Islet precursor cell (in vitro differentiated cells): Measurements from ENCODE around the gene CALML3.
"Not testable (repeated sequence)": the region's sequence is repeated elsewhere in the genome, so short reads cannot be mapped to it uniquely, and the experiment has no call there.

Experiments
- DNase-seq: peaks from one replicate; pipeline ENCODE4 v3.0.0-alpha.2; 2018

CALML3 gene

DNA sequence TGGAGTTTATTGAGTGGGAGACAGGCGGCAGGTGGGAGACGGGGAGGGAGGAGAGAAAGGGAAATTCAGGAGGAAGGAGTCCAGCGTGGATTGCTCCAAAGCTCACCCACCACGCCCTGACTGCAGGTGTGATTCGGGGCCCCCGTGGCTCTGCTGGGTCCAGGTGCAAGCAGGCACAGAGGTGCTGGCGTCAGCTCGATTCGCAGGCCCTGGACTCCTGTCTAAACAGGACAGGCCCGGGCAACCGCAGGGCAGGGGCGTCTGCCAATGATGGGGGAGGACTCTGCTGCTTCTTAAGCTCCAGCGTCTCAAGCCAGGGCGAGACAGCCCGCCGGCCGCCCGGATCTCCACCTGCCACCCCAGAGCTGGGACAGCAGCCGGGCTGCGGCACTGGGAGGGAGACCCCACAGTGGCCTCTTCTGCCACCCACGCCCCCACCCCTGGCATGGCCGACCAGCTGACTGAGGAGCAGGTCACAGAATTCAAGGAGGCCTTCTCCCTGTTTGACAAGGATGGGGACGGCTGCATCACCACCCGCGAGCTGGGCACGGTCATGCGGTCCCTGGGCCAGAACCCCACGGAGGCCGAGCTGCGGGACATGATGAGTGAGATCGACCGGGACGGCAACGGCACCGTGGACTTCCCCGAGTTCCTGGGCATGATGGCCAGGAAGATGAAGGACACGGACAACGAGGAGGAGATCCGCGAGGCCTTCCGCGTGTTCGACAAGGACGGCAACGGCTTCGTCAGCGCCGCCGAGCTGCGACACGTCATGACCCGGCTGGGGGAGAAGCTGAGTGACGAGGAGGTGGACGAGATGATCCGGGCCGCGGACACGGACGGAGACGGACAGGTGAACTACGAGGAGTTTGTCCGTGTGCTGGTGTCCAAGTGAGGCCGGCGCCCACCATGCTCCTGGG is at the start of gene CALML3:
TSS of gene CALML3 (plus strand) at position 321 of the 920 bp plus-strand sequence. CDS start at position 446, 125 bp downstream.
- peak; percentile 49 for DNase-seq

DNA sequence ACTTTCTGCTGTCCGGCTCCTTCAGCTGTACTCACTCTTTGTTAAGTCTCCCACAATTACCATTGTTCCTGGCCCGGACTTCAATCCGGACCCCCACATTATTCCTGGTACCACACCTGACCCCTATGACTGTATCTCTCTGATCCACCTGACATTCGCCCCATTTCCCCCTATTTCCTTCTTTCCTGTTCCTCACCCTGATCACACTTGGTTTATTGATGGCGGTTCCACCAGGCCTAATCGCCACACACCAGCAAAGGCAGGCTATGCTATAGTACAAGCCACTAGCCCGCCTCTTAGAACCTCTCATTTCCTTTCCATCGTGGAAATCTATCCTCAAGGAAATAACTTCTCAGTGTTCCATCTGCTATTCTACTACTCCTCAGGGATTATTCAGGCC is 49.7 kb upstream of the CALML3 start:
- not testable (repeated sequence) for DNase-seq

DNA sequence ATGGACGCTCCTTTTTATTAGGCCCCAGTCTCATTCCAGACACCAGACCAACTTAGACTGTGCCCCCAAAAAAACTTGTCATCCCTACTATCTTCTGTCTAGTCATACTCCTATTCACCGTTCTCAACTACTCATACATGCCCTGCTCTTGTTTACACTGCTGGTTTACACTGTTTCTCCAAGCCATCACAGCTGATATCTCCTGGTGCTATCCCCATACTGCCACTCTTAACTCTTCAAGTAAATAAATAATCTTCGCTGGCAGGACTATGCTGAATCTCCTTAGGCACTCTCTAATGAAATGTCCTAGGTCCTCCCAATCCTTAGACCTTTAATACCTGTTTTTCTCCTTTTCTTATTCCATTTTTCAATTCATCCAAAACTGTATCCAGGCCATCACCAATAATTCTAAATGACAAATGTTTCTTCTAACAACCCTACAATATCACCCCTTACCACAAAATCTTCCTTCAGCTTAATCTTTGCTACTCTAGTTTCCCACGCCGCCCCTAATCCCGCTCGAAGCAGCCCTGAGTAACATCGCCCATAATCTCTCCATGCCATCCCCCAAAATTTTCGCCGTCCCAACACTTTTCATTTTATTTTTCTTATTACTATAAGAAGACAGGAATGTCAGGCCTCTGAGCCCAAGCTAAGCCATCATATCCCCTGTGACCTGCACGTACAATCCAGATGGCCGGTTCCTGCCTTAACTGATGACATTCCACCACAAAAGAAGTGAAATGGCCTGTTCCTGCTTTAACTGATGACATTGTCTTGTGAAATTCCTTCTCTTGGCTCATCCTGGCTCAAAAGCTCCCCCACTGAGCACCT is 48.6 kb upstream of the CALML3 start:
- peak; percentile 12 for DNase-seq

DNA sequence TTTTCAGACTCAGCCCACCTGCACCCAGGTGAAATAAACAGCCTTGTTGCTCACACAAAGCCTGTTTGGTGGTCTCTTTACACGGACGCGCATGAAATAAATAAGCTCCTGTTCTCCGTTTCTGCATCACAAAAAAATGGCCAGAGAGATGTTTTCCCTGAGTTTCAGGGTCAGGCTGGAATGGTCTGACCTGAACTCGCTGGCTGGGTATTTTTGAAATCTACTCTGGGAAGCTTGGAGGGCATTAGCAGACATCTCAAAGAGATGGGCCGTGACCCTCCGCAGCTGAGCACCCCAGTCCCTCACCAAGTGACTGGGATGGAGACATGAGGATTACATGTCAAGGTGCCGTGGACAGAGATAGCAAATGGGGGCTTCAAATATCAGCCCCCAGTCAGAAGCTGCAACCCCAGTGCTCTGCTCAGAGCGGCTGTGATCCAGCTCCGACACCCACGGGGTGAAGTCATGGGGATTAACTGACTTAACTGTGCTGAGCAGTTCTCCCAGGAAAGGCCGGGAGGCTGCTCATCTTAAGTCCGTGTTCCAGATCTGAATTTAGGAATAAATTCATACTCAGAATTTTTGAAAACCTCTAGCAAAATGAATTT is 47.7 kb upstream of the CALML3 start:
- DNase-seq = peak; percentile 41

DNA sequence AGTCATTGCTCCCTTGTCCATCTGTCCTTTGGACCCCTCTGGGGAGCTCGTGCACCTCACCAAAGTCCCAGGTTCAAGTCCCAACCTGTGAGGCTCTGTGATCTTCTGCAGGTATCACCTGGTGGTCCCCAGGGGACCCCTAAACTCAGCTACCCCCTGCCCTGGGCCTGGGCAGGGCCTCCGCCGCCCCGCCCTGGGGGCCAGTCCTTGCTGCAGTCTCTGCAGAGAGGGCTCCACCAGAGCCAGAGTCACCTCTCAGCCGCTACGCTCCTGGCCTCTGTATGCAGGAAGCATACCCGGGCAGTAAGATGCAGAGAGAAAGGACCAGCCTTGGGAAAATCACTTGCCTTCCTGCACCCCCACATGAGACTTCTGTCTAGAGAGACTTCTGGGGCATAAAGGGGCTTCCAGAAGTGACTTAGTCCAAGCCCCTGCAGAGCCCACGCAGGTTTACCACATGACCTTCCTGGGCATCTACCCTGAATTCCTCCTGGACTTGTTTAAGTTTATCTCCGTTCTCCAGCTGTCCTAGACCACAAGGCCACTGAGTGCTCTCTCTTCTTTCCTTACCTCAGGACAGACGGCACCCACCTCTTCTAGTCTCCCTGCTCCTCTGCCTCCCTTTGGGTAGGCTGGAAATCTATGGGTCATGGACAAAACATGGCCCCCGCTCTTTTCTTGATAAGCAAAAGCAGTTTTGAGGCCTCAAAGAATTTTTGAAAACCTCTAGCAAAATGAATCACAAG is 46.6 kb upstream of the CALML3 start:
- DNase-seq = peak; percentile 46

DNA sequence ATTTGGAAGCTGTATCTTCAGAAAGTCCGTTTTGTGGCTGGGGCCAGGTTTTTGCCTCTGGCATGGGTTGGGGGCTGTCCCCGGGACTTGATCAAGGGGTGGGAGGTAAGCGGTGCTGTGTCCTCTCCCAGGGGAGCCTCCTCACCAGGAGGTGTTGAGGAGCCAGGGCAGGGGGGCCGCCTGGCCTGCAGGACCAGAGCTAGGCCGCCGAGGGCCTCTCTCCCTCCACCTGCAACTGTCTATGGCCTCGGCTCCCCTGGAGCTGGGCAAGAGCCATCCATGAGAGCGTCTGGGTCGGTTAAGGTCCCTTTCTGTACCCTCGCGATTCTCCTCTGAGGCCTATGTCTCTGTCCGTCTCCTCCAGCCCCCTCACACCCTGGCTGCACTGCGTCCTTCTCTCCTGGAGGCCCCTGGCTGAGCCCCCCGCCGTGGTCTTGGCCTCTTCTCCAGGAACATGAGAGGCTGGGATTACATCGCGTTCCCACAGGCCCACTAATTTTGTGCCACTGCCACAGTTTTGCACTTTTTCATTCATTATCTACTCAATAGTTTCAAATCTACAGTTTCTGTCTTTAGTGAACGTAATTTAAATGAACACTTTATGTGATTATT is 46.0 kb upstream of the CALML3 start:
- DNase-seq = peak; percentile 47

DNA sequence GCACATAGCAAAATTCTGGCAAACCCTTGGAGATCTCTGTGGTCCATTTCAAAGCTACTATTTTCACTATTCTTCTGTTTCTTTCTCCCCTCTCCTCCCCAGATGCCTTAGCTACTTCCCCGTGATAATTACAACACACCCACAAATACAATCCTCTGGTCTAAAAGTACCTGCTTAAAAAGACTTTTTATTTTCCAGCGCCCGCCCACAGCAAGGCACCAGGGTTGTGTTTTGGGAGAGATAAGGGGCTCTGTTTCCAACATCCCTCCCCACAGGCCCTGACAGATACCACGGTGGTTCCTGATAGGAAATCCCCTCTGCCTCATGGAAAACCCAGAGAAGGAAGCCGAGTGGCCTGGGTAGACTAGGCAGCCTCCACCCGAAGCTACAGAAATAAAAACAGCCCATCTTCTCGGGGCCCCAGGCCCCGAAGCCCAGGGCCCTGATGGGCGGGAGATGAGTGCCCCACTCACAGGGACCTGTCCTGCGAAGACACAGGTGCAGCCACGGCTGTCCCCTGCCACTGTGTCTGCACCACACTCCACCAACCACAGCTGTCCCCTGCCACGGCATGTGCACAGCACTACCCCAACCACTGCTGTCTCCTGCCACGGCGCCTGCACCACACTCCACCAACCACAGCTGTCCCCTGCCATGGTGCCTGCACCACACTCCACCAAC is 45.1 kb upstream of the CALML3 start:
- DNase-seq = peak; percentile 38

DNA sequence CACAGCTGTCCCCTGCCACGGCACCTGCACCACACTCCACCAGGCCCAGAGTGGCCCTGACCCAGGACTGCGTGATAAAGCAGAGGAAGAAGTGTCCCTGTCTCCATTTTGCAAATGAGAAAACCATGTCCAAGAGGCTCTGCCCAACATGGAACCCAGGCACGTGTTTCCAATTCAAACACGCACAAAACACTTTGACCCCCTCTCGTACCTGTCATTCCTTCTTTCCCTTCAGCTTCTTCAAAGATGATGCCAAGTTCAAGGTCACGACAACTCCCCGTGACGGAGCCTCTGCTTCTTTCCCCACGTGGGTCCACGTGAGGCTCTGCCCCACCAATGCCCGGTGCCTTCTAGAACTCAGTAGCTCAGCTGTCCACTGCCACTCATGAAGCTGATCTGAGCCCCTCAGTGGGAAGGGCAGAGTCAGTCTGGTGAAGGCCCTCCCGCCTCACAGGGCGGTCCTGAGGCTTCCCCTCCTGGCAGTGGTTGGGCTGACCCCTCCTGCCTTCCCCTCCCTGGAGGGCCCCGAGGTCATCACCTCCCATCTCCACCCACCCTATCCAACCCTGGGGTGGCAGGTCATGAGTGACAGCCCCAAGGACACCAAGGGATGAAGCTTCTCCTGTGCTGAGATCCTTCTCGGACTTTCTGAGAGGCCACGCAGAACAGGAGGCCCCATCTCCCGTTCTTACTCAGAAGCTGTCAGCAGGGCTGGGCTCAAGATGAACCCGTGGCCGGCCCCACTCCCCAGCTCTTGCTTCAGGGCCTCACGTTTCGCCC is 44.4 kb upstream of the CALML3 start:
- DNase-seq = peak; percentile 18

DNA sequence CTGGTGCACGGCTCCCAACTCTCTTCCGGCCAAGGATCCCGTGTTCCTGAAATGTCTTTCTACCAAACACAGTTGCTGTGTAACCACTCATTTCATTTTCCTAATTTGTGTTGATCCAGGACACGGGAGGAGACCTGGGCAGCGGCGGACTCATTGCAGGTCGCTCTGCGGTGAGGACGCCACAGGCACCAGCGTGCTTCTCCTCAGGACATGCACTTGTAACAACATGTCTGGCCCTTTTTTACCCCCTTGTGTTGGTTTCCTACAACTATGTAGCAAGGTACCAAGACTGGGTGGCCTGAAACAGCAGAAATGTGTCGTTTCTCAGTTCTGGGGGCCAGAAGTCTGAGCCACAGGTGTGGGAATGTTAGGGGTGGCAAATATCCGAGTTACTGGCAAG is 43.6 kb upstream of the CALML3 start:
- no peak for DNase-seq

DNA sequence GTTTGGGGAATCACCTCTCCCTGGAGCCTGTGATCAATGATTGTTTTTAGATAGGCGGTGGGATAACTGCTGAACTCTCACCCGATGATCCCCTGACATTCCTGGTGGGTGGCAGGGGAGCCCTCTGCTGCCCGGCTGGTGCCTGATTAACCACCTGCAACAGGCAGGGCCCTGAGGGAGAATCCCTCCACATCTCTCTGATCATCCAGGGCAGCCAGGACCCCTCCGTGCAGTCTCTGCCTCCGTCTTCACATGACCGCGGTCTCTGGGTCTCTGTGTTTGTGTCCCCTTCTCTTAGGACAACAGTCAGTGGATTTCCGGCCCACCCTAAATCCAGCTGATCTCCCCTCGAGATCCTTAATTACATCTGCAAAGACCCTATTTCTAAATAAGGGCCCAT is 42.7 kb upstream of the CALML3 start:
- DNase-seq = peak; percentile 41

DNA sequence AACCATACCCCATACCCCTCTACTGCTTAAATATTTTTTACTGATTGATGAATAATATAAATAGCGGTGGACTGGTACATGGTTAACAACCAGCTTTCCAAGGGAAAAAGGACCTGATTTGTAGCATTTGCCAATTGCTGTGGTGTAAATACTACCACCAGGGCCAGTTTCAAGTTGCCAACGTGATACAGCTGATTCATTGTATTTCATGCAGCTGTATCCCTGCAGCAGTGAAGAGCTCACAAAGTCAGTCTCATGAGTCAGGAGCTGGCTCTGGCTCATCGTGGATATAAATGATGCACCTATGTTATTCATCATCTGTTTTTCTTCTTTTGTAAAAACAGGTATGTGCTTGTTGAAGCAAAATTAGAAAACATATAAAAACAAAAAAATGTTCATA is 40.6 kb upstream of the CALML3 start:
- no peak for DNase-seq

DNA sequence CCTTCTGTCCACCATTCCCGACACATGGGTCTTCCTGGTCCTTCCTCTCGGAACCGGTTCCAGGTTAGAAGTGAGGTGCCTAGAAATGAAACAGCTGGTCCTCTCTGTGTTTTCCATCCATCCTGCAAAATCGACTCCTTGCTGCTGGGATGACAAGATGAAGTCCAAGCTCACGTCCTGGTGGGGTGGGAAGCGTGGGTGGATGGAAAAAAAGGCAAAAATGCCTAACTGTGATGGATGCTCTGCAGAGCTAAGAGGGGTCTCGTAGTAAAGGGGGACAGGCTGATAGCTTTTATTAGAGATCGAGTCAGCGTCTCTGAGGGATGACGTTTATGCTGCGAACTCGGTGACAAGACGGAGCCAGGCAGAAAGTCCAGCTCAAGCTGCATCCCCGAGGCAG is 39.5 kb upstream of the CALML3 start:
- no peak for DNase-seq

DNA sequence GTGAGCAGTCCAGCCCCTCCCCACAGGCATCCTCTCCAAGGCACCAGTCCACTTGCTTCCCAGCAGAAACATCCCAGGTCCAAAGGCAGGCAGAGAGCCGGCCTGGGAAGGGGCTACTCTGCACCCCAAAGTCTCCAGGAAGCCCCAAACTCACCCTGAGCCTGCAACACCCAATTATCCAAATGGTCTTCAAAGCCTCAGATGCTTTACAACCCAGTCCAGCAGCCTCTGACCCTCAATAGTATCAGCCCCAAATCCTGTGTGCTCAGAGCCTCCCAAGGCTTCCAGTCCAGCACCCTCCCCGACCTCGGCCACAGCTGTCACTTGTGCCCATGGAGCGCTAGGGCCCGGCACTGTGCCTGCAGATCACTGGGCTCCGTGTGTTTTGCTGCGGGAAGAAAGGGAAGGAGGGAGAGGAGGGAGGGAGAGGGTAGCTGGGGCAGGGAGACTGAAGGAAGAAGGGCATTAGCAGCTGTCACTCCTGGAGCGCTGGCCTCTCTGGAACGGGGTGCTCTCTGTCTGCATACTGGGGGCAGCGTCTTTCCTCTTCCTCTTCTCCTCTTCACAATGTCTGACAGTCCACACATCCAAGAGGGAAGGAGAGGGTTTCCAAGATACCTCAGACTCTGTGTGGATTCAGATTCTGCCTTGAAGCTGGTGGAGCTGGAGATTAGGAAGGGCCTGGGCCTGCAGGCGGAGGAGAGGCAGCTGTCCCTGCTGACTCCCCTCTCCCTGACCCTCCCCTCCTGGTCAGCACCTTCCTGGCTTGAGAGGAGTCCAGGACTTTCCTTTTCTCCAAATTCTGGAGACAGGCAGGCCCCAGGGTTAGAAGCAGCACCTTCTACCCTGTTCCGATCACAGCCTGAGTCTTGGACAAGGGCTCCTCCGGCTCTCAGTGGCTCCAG is 38.6 kb upstream of the CALML3 start:
- DNase-seq = no peak

DNA sequence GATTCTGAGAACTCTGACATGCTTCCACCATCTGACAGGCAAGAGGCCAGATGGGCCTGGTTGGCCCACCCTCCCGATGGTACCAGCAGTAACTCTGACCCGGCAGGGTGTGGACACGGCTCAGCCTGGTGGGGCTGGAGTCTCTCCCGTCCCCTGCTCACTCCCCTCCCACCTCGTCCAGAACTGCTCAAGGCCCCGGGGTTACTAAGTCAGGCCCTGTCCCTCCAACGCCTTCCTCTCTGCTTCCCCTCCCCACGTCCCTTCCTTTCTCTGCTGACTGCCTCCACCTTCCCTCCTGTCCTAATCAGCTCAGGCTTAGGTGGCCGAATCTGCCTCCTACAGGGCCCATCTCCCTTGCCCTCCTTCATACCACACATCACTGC is 37.9 kb upstream of the CALML3 start:
- no peak for DNase-seq

DNA sequence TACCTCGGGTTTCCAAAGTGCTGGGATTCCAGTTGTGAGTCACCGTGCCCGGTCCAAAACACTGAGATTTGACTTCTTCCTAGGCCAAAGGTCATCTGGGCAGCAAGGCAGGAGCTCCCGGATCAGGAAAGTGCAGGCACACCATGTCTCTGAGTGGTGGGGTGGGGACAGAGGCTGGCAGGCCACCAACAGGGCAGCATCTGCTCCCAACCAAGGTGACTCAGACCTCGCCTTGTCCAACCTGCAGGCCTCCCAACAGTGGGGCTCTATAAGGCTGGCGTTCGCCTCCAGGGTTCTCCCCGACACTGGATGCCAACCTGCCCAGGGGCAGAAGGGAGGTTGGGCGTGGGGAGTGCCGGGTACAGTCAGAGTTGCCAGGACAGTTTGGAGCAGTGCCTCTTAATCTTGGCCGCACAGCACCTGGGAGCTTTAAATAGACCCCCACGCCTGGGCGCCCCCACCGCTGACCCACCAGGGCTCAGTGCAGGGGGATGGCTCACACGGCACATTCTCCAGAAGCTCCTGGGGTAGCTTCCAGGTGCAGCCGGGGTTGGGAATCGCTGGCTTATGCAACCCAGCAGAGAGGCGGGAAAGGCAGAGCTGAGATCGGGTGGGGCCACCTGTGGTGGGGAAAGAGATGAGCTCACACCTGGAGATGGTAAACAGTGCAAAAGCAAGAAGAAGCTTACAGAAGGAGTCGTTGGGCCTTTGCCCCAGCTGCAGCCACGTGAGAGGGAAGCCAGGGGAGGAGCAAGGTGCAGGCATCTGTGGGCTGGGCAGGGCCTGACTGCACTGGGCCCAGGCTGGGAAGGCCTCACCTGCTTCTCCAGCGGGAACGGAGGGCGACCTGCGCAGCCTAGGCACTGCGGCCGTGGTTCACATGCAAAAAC is 36.2 kb upstream of the CALML3 start:
- no peak for DNase-seq

DNA sequence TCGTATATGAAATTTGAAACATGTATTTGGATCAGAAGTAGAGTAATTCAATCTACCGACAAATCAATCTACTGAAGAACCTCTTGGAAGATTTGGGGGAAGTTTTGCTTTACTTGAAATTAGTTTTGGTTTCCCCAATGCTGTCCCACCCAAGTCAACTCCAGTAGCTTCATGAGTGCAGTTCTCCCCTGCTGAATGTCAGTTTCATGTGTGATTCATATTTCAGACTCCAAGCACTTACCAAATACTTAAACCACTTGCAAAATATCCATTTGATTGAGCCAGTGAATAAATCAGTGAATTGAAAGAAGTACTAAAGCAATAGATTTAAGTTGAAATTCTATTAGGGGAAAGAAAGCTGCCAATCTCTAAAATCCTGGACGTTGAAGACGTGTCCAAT is 34.7 kb upstream of the CALML3 start:
- DNase-seq = no peak

DNA sequence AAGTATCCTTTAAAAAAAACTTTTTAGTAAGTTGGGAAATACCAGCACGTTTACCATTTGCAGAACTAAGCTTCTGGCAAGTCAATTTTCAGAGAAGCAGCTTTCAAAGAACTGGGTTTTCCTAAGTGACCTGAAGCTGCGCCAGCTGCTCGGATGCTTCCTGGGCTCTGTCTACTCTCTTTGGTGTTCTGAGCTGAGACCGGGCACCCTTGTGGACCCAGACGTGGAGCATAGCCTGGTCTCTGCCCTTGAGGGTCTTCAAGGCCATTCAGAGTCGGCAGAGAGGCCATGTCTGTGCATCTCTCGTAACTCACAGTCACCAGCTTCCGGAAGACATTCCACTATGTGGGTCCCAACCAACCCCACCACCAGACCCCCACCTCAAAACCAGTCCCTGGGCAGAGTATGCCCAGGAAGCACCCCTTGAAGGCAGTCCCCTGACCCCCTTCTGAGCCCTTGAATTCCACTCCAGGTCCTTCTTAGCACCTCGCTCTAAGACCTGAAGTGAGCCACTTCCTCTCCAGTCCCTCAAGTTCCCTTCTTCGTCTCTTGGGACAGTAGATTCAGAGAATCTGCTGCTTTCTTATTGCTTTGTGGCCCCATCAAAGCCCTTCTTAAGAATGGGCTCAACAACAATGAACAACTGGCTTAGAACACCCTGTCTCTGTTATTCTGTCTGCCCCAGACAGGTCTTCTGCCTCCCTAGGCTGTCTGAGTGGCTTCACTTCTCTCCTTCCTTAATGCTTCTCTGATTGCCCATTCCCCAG is 33.9 kb upstream of the CALML3 start:
- DNase-seq = no peak

DNA sequence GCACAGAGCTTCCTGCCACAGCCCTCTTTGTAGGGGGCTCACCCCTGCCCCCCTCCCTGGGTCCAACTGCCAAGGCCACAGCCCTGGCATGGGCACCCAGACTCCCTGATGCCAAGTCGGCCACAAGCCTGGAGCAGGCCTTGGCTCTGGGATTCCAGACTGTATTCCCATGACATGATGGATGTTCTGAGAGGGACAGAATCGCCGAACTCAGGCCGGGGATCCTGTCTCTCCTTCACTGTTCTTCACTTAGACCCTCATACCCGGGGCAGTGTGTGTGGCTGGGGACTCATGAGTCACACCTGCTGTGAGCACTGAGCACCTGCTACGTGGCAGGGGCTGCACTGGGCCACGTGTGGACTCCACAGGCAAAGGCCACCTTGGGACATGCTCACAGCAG is 33.3 kb upstream of the CALML3 start:
- DNase-seq = no peak
